NCI-H2196 (cell line): ENCODE results near the gene SH2D2A.

Experiments
- DNase-seq: peaks from one replicate; lab custom pipeline; 2025; ENCODE audit not compliant: unreplicated experiment; lab: John Stamatoyannopoulos, UW

The SH2D2A gene

GRCh38 chr1:156816561-156817328 lies at the start of gene SH2D2A:
TSS of gene SH2D2A (minus strand) at chr1:156816848. CDS start at chr1:156816708, 140 bp downstream.
- DNase-seq: no peak

DNA sequence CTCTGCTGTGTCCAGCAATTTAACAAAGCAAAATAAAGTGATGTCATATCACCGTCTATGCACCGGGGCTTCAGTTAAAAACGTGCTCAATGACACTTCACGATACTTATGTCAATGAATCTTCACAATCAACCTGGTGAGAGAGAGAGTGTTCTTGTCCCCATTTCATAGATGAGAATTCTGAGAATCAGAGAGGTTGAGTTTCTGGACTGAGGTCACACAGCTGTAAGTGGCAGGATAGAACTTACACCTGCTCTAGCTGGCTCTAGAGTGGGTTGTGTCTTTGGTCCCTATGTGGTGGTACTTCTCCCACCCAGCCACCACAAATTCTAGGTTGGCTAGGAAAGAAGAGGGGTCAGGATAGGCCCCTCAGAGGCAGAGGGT lies 49.2 kb upstream of the SH2D2A start:
- no peak for DNase-seq

DNA sequence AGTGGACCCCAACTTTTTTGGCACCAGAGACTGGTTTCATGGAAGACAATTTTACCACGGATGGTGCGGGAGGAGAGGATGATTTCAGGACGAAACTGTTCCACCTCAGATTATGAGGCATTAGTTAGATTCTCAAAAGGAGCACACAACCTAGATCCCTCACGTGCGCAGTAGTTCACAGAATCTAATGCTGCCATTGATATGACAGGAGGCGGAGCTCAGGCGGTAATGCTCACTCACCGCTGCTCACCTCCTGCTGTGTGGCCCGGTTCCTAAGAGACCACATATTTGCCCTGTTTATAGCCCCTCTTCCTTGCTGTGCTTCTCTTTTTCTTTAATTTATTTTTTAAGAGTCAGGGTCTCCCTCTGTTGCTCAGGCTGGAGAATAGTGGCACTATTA lies 48.6 kb upstream of the SH2D2A start:
- DNase-seq: no peak

DNA sequence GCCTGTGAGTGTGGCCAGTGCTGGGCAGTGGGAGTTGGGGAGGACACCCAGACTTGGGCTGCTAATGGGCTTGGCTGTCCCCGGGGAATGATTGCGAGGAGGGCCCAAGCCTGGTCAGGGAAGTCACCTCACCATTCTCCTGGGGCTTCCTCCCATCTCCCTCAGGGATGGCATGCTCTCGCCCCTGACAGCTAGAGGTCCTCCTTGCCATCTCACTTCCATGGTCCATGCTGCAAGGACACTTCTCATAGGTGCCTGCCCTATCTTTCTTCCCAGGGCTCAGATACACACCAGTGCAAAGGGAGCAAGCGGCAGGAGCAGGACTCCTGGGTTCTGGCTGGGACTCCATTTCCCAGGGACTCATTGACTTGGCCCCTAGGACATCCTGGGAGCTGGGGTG lies 48.1 kb upstream of the SH2D2A start:
- DNase-seq: no peak

DNA sequence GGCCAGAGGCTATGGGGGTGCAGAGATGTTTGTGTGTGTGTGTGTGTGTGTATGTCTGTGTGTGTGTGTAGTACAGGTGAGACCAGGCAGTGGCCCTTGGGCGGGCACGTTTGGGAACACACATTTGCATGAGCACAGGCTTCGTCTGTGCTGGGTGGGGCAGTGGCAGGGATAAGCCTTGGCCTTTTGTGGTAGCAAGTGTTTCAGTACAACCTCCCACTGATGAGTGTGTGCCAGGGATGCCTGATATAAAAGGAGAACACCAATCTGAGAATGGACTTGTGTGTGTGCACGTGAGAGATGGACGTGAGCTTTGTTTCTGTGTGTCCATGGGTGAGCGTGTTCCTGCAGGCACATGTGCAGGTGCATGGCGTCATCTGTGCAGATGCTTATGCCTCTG lies 47.0 kb upstream of the SH2D2A start:
- DNase-seq: no peak

DNA sequence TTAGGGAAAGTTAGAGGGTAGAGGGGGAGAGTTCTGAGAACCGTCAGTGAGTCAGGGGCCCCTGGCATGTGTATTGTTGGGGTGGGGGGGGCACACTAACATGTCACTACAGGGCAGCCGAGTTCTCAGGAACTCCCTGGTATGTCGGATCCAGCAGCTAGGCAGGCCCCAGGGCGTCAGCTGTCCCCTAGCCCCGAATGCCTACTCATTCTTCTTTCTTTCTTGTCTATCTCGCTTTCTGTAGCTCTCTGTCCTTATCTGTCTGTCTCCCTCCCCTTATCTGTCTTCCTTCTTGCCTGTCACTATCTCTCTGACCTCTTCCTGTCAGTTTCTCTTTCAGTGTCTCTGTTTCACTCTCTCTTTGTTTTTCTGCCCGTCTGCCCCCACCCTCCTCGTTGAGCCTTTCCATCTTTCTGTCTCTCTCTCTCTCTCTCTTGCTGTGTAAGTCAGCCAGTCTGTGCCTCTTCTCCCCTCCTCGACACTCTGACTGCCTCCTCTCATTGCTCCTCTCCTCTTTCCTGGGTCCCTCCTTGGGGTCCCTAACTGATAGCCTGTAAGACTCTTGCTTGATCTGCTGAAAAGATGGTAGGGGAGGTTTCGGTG lies 46.5 kb upstream of the SH2D2A start:
- DNase-seq: no peak

- no peak for DNase-seq
Observed at GRCh38 chr1:156862584-156862983, 45.9 kb upstream of the SH2D2A start.

GRCh38 chr1:156860628-156861423 lies 44.2 kb upstream of the SH2D2A start, which contains the start of gene NTRK1:
TSS of gene NTRK1 (plus strand) at chr1:156860865. CDS start at chr1:156860935, 70 bp downstream.
- DNase-seq: peak; percentile 83

GRCh38 chr1:156860113-156860627 lies 43.5 kb upstream of the SH2D2A start:
- peak; percentile 75 for DNase-seq

- no peak for DNase-seq
Observed at GRCh38 chr1:156859523-156860112, 43.0 kb upstream of the SH2D2A start.

GRCh38 chr1:156858959-156859522 lies 42.4 kb upstream of the SH2D2A start, which contains the start of gene INSRR:
TSS of gene INSRR (minus strand) at chr1:156859117. CDS start at chr1:156858621, 496 bp downstream.
- no peak for DNase-seq

GRCh38 chr1:156858555-156858956 lies 41.9 kb upstream of the SH2D2A start:
- no peak for DNase-seq

- no peak for DNase-seq
Observed at GRCh38 chr1:156857532-156857931, 40.9 kb upstream of the SH2D2A start.

DNA sequence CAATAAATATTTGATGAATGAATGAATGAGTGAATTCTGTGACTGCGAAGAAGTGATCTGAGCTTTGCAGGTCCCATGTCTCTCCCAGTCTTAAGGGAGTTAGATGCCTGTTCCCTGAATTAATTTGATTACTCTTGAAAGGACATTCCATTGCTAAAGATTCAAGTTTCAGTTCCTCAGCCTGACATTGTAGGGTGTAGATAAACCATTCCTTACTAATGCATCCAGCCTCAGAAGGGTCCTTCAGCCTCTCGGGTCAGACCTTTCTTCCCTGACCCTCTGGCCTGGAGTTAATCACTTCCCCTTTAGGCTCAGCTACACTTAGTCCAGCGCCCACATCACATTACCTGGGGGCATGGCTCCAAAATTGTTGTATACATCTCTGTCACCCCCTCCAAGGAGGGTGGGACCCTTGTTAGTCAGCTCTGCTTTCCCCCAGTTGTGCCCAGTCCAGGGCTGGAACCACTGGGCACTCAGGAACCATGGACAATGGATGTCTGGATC lies 39.7 kb upstream of the SH2D2A start:
- no peak for DNase-seq

DNA sequence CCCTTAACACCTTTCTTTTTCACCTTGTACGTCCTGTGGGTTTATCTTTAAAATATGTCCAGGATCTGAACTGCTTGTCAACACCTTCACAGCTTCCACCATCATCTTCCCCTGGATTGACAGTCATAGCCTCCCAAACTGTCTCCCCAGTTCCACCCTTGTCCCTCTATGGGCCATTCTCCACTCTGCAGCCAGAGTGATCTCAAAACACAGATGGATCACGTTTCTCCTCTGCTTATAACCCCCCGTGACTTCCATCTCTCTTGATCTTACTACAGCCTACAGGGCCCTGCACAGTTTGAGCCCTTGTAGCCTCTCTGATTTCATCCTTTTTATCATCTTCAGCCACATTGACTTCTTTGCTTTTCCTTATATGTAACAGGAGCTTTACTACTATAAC lies 38.0 kb upstream of the SH2D2A start:
- no peak for DNase-seq

- DNase-seq: no peak
Observed at GRCh38 chr1:156853761-156854160, 37.1 kb upstream of the SH2D2A start.

GRCh38 chr1:156852418-156852874 lies 35.8 kb upstream of the SH2D2A start:
- DNase-seq: peak; percentile 97

DNA sequence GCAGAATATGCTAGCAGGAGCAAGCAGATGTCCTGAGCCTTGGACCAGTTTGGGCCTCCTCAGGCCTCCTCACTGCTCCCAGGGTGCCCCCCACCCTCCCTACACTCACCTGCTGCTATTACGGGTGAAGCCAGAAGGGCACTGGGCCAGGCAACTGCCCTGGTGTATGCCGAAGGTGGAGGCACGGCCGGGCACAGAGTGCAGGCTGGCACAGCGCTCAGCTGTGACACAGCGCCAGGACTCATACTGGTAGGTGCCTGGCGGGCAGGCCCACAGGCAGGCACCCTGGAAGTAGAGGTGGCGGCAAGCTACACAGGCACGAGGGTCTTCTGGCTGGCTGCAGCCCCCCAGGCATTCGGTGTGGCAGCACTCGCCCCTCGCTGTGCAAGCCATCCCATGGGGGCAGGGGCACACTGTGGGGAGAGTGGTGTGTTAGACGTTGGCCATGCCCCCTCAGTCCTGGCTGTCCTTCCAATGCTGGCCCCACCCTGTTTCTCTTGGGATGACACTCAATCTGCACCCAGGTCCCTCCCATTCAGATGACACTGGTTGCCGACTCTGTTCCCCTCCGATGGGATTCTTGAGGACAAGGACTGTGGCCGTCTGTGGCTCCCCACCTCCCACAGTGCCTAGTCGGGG lies 35.2 kb upstream of the SH2D2A start:
- DNase-seq: peak; percentile 76

- no peak for DNase-seq
Observed at GRCh38 chr1:156849151-156849496, 32.5 kb upstream of the SH2D2A start.
